KG1 (cell line): ENCODE measurements around the gene SESN1.
A peak's percentile ranks its signal among the peaks of the same experiment; 100 is the strongest.

ENCODE experiments used
- DNase-seq: peaks from one replicate; lab custom pipeline; 2025; lab: John Stamatoyannopoulos, UW

SESN1 gene

GRCh38 chr6:108959972-108960582 lies 134.6 kb downstream of the SESN1 start:
- no peak for DNase-seq

- DNase-seq: no peak
Observed at GRCh38 chr6:108958900-108959770, 135.5 kb downstream of the SESN1 start.

- DNase-seq: no peak
Observed at GRCh38 chr6:108957221-108957620, 137.4 kb downstream of the SESN1 start.

GRCh38 chr6:108955329-108955949 lies 139.2 kb downstream of the SESN1 start:
- DNase-seq: no peak

- DNase-seq: no peak
Observed at GRCh38 chr6:108953681-108954080, 141.0 kb downstream of the SESN1 start.

GRCh38 chr6:108952776-108953486 lies 141.7 kb downstream of the SESN1 start:
- no peak for DNase-seq

- no peak for DNase-seq
Observed at GRCh38 chr6:108951351-108951953, 143.2 kb downstream of the SESN1 start.

- DNase-seq: no peak
Observed at GRCh38 chr6:108948181-108948661, 146.4 kb downstream of the SESN1 start.

GRCh38 chr6:108947114-108947854 lies 147.4 kb downstream of the SESN1 start:
- no peak for DNase-seq

- DNase-seq: no peak
Observed at GRCh38 chr6:108946695-108947094, 148.0 kb downstream of the SESN1 start.

GRCh38 chr6:108945681-108946159 lies 148.9 kb downstream of the SESN1 start:
- DNase-seq: no peak

- no peak for DNase-seq
Observed at GRCh38 chr6:108944707-108945680, 149.7 kb downstream of the SESN1 start.

GRCh38 chr6:108944071-108944470 lies 150.6 kb downstream of the SESN1 start:
- DNase-seq: no peak

GRCh38 chr6:108942556-108943492 lies 151.8 kb downstream of the SESN1 start:
- peak; percentile 62 for DNase-seq

- no peak for DNase-seq
Observed at GRCh38 chr6:108941859-108942258, 152.8 kb downstream of the SESN1 start.

GRCh38 chr6:108941281-108941680 lies 153.4 kb downstream of the SESN1 start:
- DNase-seq: no peak

- no peak for DNase-seq
Observed at GRCh38 chr6:108940741-108941140, 153.9 kb downstream of the SESN1 start.

- DNase-seq: no peak
Observed at GRCh38 chr6:108937170-108937569, 157.5 kb downstream of the SESN1 start.
